Neural progenitor cell (in vitro differentiated cells): Measurements from ENCODE around the gene GOLM1. TPM values are rescaled to one million over a fixed set of nuclear protein-coding genes. Genes with fewer than 3 reads are reported as not detected.

Experiments
- DNase-seq: peaks from one replicate; pipeline ENCODE4 v3.0.0-alpha.2; 2016; ENCODE audit warnings: low spot score
- H2AFZ ChIP-seq: fragments of 200-600 bp; sonication (generic); replicated peaks from 2 replicates; pipeline ENCODE4 v1.6.1; 2016; ENCODE audit warnings: antibody characterized with exemption
- H3F3A ChIP-seq: fragments of 200-600 bp; sonication (generic); 2 replicates; pipeline ENCODE4 v1.6.1; 2016; ENCODE audit warnings: antibody characterized with exemption, low read depth
- H3K27ac ChIP-seq: fragments of 200-600 bp; sonication (generic); 2 replicates; pipeline ENCODE4 v1.5.1; 2016; ENCODE audit warnings: mild to moderate bottlenecking
- H3K27me3 ChIP-seq: fragments of 200-600 bp; sonication (generic); 2 replicates; pipeline ENCODE4 v1.6.1; 2016; ENCODE audit warnings: mild to moderate bottlenecking, moderate library complexity
- H3K36me3 ChIP-seq: fragments of 200-600 bp; sonication (generic); 2 replicates; pipeline ENCODE4 v1.5.1; 2016
- H3K4me1 ChIP-seq: fragments of 200-600 bp; sonication (generic); 2 replicates; pipeline ENCODE4 v1.6.1; 2016; ENCODE audit warnings: mixed run types
- H3K4me2 ChIP-seq: fragments of 200-600 bp; sonication (generic); 2 replicates; pipeline ENCODE4 v1.6.1; 2016
- H3K4me3 ChIP-seq: fragments of 200-600 bp; sonication (generic); 2 replicates; pipeline ENCODE4 v1.5.1; 2016
- H3K79me2 ChIP-seq: fragments of 200-600 bp; sonication (generic); 2 replicates; pipeline ENCODE4 v1.6.1; 2016; ENCODE audit warnings: low read depth
- H3K9ac ChIP-seq: fragments of 200-600 bp; sonication (generic); 2 replicates; pipeline ENCODE4 v1.6.1; 2016
- H3K9me3 ChIP-seq: fragments of 200-600 bp; sonication (generic); 2 replicates; pipeline ENCODE4 v1.5.1; 2016; ENCODE audit warnings: low read depth
- H4K20me1 ChIP-seq: fragments of 200-600 bp; sonication (generic); 2 replicates; pipeline ENCODE4 v1.6.1; 2016; ENCODE audit warnings: low read depth
- H3K27ac Mint-ChIP-seq: 3 replicates; pipeline ENCODE4 v1.8.0; 2021; ENCODE audit warnings: mixed read lengths
- H3K27me3 Mint-ChIP-seq: 2 replicates; pipeline ENCODE4 v1.8.0; 2022; ENCODE audit warnings: low read depth, mild to moderate bottlenecking, inconsistent platforms, moderate library complexity, mixed read lengths; ENCODE audit not compliant: insufficient read depth
- H3K36me3 Mint-ChIP-seq: 3 replicates; pipeline ENCODE4 v1.8.0; 2021; ENCODE audit warnings: mixed read lengths
- H3K4me1 Mint-ChIP-seq: 3 replicates; pipeline ENCODE4 v1.8.0; 2021; ENCODE audit warnings: mixed read lengths
- H3K4me3 Mint-ChIP-seq: 3 replicates; pipeline ENCODE4 v1.8.0; 2021; ENCODE audit warnings: mild to moderate bottlenecking, moderate library complexity, mixed read lengths
- H3K9me3 Mint-ChIP-seq: 3 replicates; pipeline ENCODE4 v1.8.0; 2020; ENCODE audit warnings: mixed read lengths
- EZH2 ChIP-seq: fragments of 200-600 bp; sonication (generic); IDR thresholded peaks from 2 replicates; pipeline ENCODE4 v1.6.1; 2017; ENCODE audit warnings: antibody characterized with exemption, mild to moderate bottlenecking, moderate library complexity
- EZH2phosphoT487 ChIP-seq: fragments of 200-600 bp; sonication (generic); IDR thresholded peaks from 2 replicates; pipeline ENCODE4 v1.6.1; 2017; ENCODE audit warnings: antibody characterized with exemption
- total RNA-seq: library from RNA; depleted of rRNA; stranded (reverse); fragments of >200 nt; gene quantifications from 2 replicates; pipeline ENCODE4 v1.2.3, GENCODE V29; 2015; ENCODE audit warnings: low replicate concordance
- TF ChIP-seq, protein P1 (sequence below): fragments of 200-600 bp; sonication (generic); IDR thresholded peaks from 2 replicates; pipeline ENCODE4 v1.5.1; 2017; ENCODE audit warnings: antibody characterized with exemption, mild to moderate bottlenecking

GOLM1 gene
- total RNA-seq, 1 donor from 2014 or later: 83.5 TPM

DNA sequence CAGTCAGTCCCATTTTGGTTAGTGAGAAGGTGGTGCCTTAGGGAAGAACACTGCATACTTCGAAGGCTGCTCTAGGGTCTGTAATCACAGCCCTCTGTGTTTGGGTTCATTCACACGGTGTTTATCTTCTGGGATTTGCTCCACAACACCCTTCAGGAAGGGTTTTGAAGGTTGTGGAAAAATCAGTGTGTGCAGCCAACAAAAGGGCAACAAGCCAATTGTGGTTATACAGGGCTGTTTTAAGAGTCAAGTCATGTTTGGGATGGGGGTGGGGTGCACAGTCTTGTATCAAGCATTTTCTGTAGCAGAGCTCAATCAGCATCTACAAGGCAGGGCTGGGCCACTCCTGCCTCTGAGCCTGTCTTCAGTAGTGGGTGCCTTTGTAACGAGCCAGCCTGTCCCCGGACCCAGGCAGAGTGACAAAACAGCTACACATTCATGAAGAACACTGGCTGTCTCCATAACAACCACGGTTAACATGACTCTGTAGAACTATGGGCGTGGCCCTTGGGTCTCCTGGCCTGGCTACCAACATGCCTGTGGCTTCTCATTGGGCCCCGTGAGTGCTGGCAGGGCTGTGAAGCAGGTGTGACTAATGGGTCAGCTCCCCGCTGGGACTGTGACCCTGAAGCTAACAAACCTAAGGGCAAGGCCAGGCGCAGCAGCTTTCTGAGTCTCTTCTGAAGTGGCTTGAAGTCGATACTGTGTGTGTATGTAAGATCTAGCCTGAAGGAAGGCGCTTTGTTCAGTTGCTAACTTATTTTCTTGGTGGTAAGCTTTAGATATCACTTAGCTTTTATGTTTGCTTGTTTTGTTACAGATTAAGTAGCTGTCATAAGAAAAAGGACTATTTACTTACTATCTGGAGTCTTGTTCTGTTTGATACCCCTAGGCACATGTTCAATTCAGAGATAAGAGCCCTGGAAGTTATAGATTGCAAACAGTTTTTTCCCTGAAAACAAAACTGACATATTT lies 27.9 kb upstream of the GOLM1 start:
- H3K4me2 ChIP-seq: peak overlapping the region; percentile 40
- peak overlapping the region; percentile 74 for H3K4me3 Mint-ChIP-seq

DNA sequence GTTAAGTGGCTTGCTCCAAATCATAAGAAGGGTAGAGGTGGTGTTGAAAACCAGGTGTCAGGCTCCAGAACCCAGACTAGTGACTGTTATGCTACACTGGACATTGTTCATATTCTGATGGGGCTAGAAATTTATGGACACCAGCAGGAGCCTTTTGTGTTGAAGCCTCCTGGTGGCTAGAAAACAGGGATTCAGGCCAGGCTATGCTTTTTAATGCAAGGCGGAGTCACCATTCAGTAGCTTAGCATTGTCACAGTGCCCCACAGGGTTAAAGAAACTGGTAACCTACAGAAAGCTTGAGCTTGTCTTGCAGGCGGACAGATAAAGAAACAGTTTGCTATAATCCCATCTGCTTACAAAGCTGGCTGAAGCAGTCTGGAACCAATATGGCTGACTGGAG lies 23.0 kb upstream of the GOLM1 start:
- Histone ChIP-seq H3K36me3 (no peaks in the 10 kb centered on the region), H2AFZ (no peak overlapping the region), H4K20me1 (no peaks in the 10 kb centered on the region), H3K9me3 (no peaks in the 10 kb centered on the region), H3K4me3 (no peak overlapping the region), H3K9ac (no peak overlapping the region), H3K4me1 (peaks cover 23% of the 10 kb centered on the region), H3K27me3 (no peaks in the 10 kb centered on the region), H3K27ac (no peak overlapping the region), H3K4me2 (peak overlapping the region; percentile 47), H3K79me2 (no peaks in the 10 kb centered on the region), H3F3A (peaks cover 12% of the 10 kb centered on the region)
- Mint-ChIP-seq H3K9me3 (no peaks in the 10 kb centered on the region), H3K36me3 (no peaks in the 10 kb centered on the region), H3K27ac (peak overlapping the region; percentile 91), H3K27me3 (peaks cover 2% of the 10 kb centered on the region), H3K4me1 (peaks cover 64% of the 10 kb centered on the region), H3K4me3 (no peak overlapping the region)
- peak; percentile 70 for DNase-seq
- no peak for TF ChIP-seq EZH2phosphoT487
- no peak for TF ChIP-seq EZH2
- TF ChIP-seq, protein P1, sequence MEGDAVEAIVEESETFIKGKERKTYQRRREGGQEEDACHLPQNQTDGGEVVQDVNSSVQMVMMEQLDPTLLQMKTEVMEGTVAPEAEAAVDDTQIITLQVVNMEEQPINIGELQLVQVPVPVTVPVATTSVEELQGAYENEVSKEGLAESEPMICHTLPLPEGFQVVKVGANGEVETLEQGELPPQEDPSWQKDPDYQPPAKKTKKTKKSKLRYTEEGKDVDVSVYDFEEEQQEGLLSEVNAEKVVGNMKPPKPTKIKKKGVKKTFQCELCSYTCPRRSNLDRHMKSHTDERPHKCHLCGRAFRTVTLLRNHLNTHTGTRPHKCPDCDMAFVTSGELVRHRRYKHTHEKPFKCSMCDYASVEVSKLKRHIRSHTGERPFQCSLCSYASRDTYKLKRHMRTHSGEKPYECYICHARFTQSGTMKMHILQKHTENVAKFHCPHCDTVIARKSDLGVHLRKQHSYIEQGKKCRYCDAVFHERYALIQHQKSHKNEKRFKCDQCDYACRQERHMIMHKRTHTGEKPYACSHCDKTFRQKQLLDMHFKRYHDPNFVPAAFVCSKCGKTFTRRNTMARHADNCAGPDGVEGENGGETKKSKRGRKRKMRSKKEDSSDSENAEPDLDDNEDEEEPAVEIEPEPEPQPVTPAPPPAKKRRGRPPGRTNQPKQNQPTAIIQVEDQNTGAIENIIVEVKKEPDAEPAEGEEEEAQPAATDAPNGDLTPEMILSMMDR: peak; percentile 31

More for the DNA sequence above, 27.9 kb upstream of the GOLM1 start:
- TF ChIP-seq EZH2phosphoT487 (no peak), EZH2 (no peak)
- TF ChIP-seq, protein P1: no peak
- peaks cover 7% of the 10 kb centered on the region for H3K9me3 Mint-ChIP-seq
- no peaks in the 10 kb centered on the region for H3K36me3 ChIP-seq
- H3K36me3 Mint-ChIP-seq: peaks cover 3% of the 10 kb centered on the region
- peaks cover 77% of the 10 kb centered on the region for H3K4me1 Mint-ChIP-seq
- H3K9me3 ChIP-seq: no peaks in the 10 kb centered on the region
- H3K27ac Mint-ChIP-seq: peak overlapping the region; percentile 98
- H3K79me2 ChIP-seq: no peaks in the 10 kb centered on the region
- H3K4me1 ChIP-seq: peaks cover 26% of the 10 kb centered on the region
- H3K4me3 ChIP-seq: no peak overlapping the region
- H2AFZ ChIP-seq: no peak overlapping the region
- peak; percentile 89 for DNase-seq
- H3F3A ChIP-seq: peaks cover 9% of the 10 kb centered on the region
- H3K9ac ChIP-seq: no peak overlapping the region
- no peaks in the 10 kb centered on the region for H4K20me1 ChIP-seq
- no peak overlapping the region for H3K27ac ChIP-seq
- no peaks in the 10 kb centered on the region for H3K27me3 ChIP-seq
- H3K27me3 Mint-ChIP-seq: no peaks in the 10 kb centered on the region

DNA sequence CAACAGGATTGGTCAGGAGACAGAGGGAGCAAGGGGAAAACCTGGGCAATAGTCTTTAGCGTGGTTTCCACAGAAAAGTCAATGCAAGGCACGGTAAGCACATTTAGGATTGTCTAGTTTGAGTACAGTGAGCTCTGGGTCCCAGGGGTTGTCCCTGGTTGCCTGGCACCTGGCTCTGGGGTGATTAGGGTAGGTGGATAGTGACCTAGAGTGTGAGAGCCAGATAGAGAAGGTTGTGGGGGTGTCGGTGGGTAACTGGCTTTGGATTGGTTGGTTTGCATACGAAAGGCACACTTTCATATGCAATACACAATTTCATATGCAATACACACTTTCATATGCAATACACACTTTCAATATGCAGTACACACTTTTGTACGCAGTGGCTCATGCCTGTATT lies 20.1 kb upstream of the GOLM1 start:
- H3K36me3 Mint-ChIP-seq: no peaks in the 10 kb centered on the region
- peaks cover 7% of the 10 kb centered on the region for H3K27me3 Mint-ChIP-seq
- no peak for DNase-seq
- Histone ChIP-seq H2AFZ (no peak overlapping the region), H3K79me2 (no peaks in the 10 kb centered on the region), H3K9me3 (no peaks in the 10 kb centered on the region), H3K36me3 (no peaks in the 10 kb centered on the region), H4K20me1 (no peaks in the 10 kb centered on the region), H3K9ac (no peak overlapping the region), H3K4me2 (no peak overlapping the region), H3F3A (peaks cover 12% of the 10 kb centered on the region), H3K27ac (no peak overlapping the region), H3K4me1 (peaks cover 11% of the 10 kb centered on the region), H3K4me3 (no peak overlapping the region), H3K27me3 (no peaks in the 10 kb centered on the region)
- peaks cover 2% of the 10 kb centered on the region for H3K9me3 Mint-ChIP-seq
- H3K27ac Mint-ChIP-seq: peak overlapping the region; percentile 74
- H3K4me3 Mint-ChIP-seq: no peak overlapping the region
- H3K4me1 Mint-ChIP-seq: peaks cover 51% of the 10 kb centered on the region
- TF ChIP-seq, protein P1: no peak
- TF ChIP-seq EZH2 (no peak), EZH2phosphoT487 (no peak)
